GM10248 (cell line): Measurements from ENCODE around the gene PTPA.
A peak's percentile ranks its signal among the peaks of the same experiment; 100 is the strongest.

Source experiments
- CTCF ChIA-PET: fragments of 300-600 bp; sonication (Branson Sonifier 250); formaldehyde crosslinking; extraction: SDS; loops from one replicate; lab custom pipeline; 2021; ENCODE audit warnings: antibody characterized with exemption; lab: Yijun Ruan, JAX
- POLR2A ChIA-PET: fragments of 350-650 bp; sonication (Branson Sonifier 250); formaldehyde crosslinking; extraction: SDS; loops from one replicate; lab custom pipeline; 2020; ENCODE audit warnings: antibody characterized with exemption; lab: Yijun Ruan, JAX
- DNase-seq: peaks from one replicate; pipeline ENCODE4 v3.0.0; 2012; ENCODE audit errors: extremely low spot score
- CTCF ChIP-seq: IDR thresholded peaks from 2 replicates; pipeline ENCODE4 v1.5.1; 2012; ENCODE audit warnings: mild to moderate bottlenecking, low read depth; ENCODE audit errors: extremely low read depth, missing control alignments, control extremely low read depth

PTPA gene

GRCh38 chr9:129135476-129135875 is 24.3 kb downstream of the PTPA start:
- DNase-seq: no peak
- CTCF ChIA-PET: interaction anchor here (0.8 to 26.3 kb wide), 10 partner anchors 8 to 648 kb away, joined by 3 to 680 read pairs (median 7); partner anchors contain the start of genes C9orf50, IER5L and NTMT1
- POLR2A ChIA-PET: no interaction called here
- no peak for TF ChIP-seq CTCF

- TF ChIP-seq CTCF: no peak
- no peak for DNase-seq
- ChIA-PET POLR2A (no interaction called here), CTCF (interaction anchor here (1.0 to 26.3 kb wide), 5 partner anchors 11 to 488 kb away, joined by 3 to 680 read pairs (median 9); partner anchors contain the start of genes C9orf50, IER5L and NTMT1)
Measured at GRCh38 chr9:129136446-129137035, 25.3 kb downstream of the PTPA start.

GRCh38 chr9:129137292-129138143 is 26.3 kb downstream of the PTPA start:
- no peak for TF ChIP-seq CTCF
- POLR2A ChIA-PET: no interaction called here
- CTCF ChIA-PET: interaction anchor here (1.2 to 26.3 kb wide), 12 partner anchors 7 to 487 kb away, joined by 3 to 680 read pairs (median 17); partner anchors contain the start of genes C9orf50, IER5L and NTMT1
- no peak for DNase-seq

- DNase-seq: no peak
- no peak for TF ChIP-seq CTCF
- ChIA-PET CTCF (interaction anchor here (1.1 to 26.3 kb wide), 14 partner anchors 7 to 486 kb away, joined by 3 to 680 read pairs (median 12); partner anchors contain the start of genes C9orf50, IER5L and NTMT1), POLR2A (no interaction called here)
Measured at GRCh38 chr9:129138144-129138462, 26.9 kb downstream of the PTPA start.

- peak; percentile 23 for TF ChIP-seq CTCF
- ChIA-PET POLR2A (no interaction called here), CTCF (interaction anchor here (0.7 to 26.3 kb wide), 24 partner anchors 8 to 501 kb away, joined by 3 to 680 read pairs (median 5); partner anchors contain the start of genes C9orf50, IER5L, NTMT1 and SH3GLB2)
- DNase-seq: no peak
Measured at GRCh38 chr9:129138476-129139232, 27.4 kb downstream of the PTPA start.
